K562 (cell line): ENCODE measurements around the gene TMEM245. TPM values are rescaled to one million over a fixed set of nuclear protein-coding genes. Genes with fewer than 3 reads are reported as not detected.

Experiments
- ARID1B ChIP-seq: fragments of 450-650 bp; IDR thresholded peaks from 2 replicates; pipeline ENCODE4 v1.6.1; 2016; ENCODE audit warnings: antibody characterized with exemption, mild to moderate bottlenecking, inconsistent platforms
- ATF3 ChIP-seq, 2 experiments: fragments of 450-650 bp in 1 of 2; sonication (generic) in 1 of 2; formaldehyde crosslinking in 1 of 2; IDR thresholded peaks in 1 of 2; conservative IDR thresholded peaks in 1 of 2; 2 replicates each; pipeline versions ENCODE4 v1.6.1 to v1.8.1; 2016 to 2023; ENCODE audit warnings: mild to moderate bottlenecking in 2 of 2, moderate library complexity in 2 of 2, inconsistent platforms in 1 of 2, missing genetic modification reagents in 1 of 2
- CBX3 ChIP-seq, 2 experiments: IDR thresholded peaks; 1 replicate in 1 of 2; 2 replicates in 1 of 2; pipeline ENCODE4 v1.6.1; 2012; ENCODE audit warnings: inconsistent platforms in 2 of 2, low read length in 2 of 2, borderline replicate concordance in 1 of 2, control low read depth in 1 of 2
- CREM ChIP-seq: IDR thresholded peaks from 2 replicates; pipeline ENCODE4 v1.6.1; 2014; ENCODE audit warnings: antibody characterized with exemption, low read depth
- DPF2 ChIP-seq: fragments of 450-650 bp; IDR thresholded peaks from 2 replicates; pipeline ENCODE4 v1.6.1; 2016
- GMEB1 ChIP-seq: fragments of 250-450 bp; sonication (Bioruptor Pico); IDR thresholded peaks from 2 replicates; pipeline ENCODE4 v1.4.0; 2020; ENCODE audit warnings: mild to moderate bottlenecking
- HDAC3 ChIP-seq: fragments of 450-650 bp; IDR thresholded peaks from 2 replicates; pipeline ENCODE4 v1.6.1; 2018; ENCODE audit warnings: borderline replicate concordance, mild to moderate bottlenecking, moderate library complexity; ENCODE audit not compliant: partially characterized antibody
- MCM7 ChIP-seq, 2 experiments: fragments of 450-650 bp; IDR thresholded peaks; 2 replicates each; pipeline ENCODE4 v1.6.1; 2016 to 2018
- MEF2D ChIP-seq: conservative IDR thresholded peaks from 2 replicates; pipeline ENCODE4 v1.6.1; 2016; ENCODE audit warnings: low read depth, missing genetic modification characterization, missing compliant biosample characterization
- MEIS2 ChIP-seq: fragments of 450-650 bp; IDR thresholded peaks from 2 replicates; pipeline ENCODE4 v1.6.1; 2014; ENCODE audit warnings: mild to moderate bottlenecking; ENCODE audit not compliant: partially characterized antibody
- NR4A1 ChIP-seq, 2 experiments: fragments of 250-450 bp in 1 of 2; fragments of 450-650 bp in 1 of 2; sonication (Bioruptor Pico) in 1 of 2; IDR thresholded peaks; 2 replicates each; pipeline versions ENCODE4 v1.4.0 to v1.6.1; 2016 to 2020; ENCODE audit warnings: mild to moderate bottlenecking in 2 of 2, missing compliant biosample characterization in 1 of 2, missing genetic modification characterization in 1 of 2, moderate library complexity in 1 of 2
- ZBTB2 ChIP-seq: fragments of 450-650 bp; IDR thresholded peaks from 2 replicates; pipeline ENCODE4 v1.6.1; 2016; ENCODE audit warnings: antibody characterized with exemption
- ZKSCAN8 ChIP-seq: fragments of 200-800 bp; sonication (Bioruptor generic); IDR thresholded peaks from 2 replicates; pipeline ENCODE4 v1.6.1; 2016; ENCODE audit warnings: missing genetic modification characterization, missing compliant biosample characterization
- polyA plus RNA-seq, 8 experiments: library from polyadenylated mRNA; depleted of rRNA in 4 of 8; stranded (reverse) in 5 of 8; unstranded in 3 of 8; fragments of >200 nt; fragmentation: Nextera tagmentation in 2 of 8; fragmentation: Illumina TruSeq in 1 of 8; extraction: Ambion mirVana in 2 of 8; extraction: Trizol in 1 of 8; gene quantifications; 2 replicates each; pipeline versions ENCODE4 v1.2.1 to v1.2.3, GENCODE V29; 2011 to 2014; ENCODE audit warnings: inconsistent platforms in 1 of 8, missing spikeins in 1 of 8
- total RNA-seq, 7 experiments: library from RNA; depleted of rRNA in 6 of 7; stranded (reverse); fragments of >200 nt in 6 of 7; fragmentation: Illumina TruSeq in 2 of 7; extraction: Trizol in 2 of 7; gene quantifications; 2 replicates each; pipeline versions ENCODE4 v1.2.1 to v1.2.3, GENCODE V29; 2011 to 2021; ENCODE audit warnings: low replicate concordance in 1 of 7
- TF ChIP-seq, protein P1 (sequence below): fragments of 450-650 bp; IDR thresholded peaks from 2 replicates; pipeline ENCODE4 v1.6.1; 2018; ENCODE audit not compliant: partially characterized antibody
- TF ChIP-seq, protein P2 (sequence below): sonication (generic); formaldehyde crosslinking; IDR thresholded peaks from 2 replicates; pipeline ENCODE4 v1.8.1; 2023; ENCODE audit warnings: mild to moderate bottlenecking, missing genetic modification reagents

Gene TMEM245
- total and polyA plus RNA-seq, 9 of the 15 experiments (the other 6 are each of a cell fraction or from before 2014, with no cell fraction given), result 8.5 to 43.2 (median 24.3) TPM

DNA sequence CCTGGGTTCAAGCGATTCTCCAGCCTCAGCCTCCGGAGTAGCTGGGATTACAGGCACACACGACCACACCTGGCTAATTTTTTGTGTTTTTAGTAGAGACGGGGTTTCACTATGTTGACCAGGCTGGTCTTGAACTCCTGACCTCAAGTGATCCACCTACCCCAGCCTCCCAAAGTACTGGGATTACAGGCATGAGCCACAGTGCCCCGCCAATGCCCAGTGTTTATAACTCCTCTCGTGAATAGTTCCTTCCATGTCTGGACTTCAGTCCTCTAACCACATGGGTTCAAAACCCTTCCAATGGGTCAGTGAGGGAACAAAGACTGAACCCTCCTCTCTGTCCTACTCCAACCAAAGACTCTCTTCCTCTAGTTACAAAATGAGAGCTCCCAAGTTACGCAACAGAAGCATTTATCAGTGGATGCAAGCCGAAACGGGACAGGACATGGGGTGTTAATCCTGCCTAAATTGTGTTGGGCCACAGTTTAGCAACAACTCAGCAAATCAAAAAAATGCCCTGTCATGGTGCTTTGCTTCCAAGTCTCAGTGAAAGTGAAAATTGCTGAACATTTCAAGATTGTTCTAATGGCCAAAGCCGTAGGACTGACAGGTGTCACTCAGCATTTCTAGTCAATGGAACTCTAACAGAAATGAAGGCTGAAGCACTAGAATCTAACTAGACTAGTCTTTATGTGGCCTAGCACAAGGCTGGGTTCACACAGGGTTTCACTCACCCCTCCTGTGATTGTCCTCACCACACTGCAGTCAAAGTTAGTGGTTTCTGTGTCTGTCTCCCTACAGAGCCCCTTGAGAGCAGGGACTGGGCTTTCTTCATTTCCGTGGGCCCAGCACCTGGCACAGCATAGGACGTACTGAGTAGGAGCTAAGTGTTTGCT is 3.2 kb upstream of the TMEM245 start (continued):
- peak; percentile 81; the same call in 1 of the 2 replicates for TF ChIP-seq ATF3 (IDR thresholded peaks at IDR 0.05)
- no peak for TF ChIP-seq ATF3 (CRISPR knock-in tag; conservative IDR thresholded peaks at IDR 0.05)
- TF ChIP-seq ARID1B, result peak; percentile 92
- TF ChIP-seq, protein P1, sequence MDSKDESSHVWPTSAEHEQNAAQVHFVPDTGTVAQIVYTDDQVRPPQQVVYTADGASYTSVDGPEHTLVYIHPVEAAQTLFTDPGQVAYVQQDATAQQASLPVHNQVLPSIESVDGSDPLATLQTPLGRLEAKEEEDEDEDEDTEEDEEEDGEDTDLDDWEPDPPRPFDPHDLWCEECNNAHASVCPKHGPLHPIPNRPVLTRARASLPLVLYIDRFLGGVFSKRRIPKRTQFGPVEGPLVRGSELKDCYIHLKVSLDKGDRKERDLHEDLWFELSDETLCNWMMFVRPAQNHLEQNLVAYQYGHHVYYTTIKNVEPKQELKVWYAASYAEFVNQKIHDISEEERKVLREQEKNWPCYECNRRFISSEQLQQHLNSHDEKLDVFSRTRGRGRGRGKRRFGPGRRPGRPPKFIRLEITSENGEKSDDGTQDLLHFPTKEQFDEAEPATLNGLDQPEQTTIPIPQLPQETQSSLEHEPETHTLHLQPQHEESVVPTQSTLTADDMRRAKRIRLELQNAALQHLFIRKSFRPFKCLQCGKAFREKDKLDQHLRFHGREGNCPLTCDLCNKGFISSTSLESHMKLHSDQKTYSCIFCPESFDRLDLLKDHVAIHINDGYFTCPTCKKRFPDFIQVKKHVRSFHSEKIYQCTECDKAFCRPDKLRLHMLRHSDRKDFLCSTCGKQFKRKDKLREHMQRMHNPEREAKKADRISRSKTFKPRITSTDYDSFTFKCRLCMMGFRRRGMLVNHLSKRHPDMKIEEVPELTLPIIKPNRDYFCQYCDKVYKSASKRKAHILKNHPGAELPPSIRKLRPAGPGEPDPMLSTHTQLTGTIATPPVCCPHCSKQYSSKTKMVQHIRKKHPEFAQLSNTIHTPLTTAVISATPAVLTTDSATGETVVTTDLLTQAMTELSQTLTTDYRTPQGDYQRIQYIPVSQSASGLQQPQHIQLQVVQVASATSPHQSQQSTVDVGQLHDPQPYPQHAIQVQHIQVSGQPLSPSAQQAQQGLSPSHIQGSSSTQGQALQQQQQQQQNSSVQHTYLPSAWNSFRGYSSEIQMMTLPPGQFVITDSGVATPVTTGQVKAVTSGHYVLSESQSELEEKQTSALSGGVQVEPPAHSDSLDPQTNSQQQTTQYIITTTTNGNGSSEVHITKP, result no peak
- TF ChIP-seq MEF2D (tag), result peak; percentile 28; the same call in 1 of the 2 replicates
- TF ChIP-seq NR4A1 (CRISPR knock-in tag; IDR thresholded peaks at IDR 0.05), result no peak
- 0 out of 2 replicates have a peak, but pooled peaks have one; percentile 45 for TF ChIP-seq NR4A1 (tag; IDR thresholded peaks at IDR 0.05)
- TF ChIP-seq DPF2, result peak; percentile 97
- no peak for TF ChIP-seq CBX3 (IDR thresholded peaks at IDR 0.05; ENCODE audit: borderline replicate concordance in 1 of 2, low read length in 2 of 2)
- 0 out of 2 replicates have a peak, but pooled peaks have one; percentile 26 for TF ChIP-seq ZBTB2
- TF ChIP-seq, protein P2, sequence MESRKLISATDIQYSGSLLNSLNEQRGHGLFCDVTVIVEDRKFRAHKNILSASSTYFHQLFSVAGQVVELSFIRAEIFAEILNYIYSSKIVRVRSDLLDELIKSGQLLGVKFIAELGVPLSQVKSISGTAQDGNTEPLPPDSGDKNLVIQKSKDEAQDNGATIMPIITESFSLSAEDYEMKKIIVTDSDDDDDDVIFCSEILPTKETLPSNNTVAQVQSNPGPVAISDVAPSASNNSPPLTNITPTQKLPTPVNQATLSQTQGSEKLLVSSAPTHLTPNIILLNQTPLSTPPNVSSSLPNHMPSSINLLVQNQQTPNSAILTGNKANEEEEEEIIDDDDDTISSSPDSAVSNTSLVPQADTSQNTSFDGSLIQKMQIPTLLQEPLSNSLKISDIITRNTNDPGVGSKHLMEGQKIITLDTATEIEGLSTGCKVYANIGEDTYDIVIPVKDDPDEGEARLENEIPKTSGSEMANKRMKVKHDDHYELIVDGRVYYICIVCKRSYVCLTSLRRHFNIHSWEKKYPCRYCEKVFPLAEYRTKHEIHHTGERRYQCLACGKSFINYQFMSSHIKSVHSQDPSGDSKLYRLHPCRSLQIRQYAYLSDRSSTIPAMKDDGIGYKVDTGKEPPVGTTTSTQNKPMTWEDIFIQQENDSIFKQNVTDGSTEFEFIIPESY, result no peak
- TF ChIP-seq GMEB1 (CRISPR knock-in tag), result peak; percentile 34; the same call in 1 of the 2 replicates
- TF ChIP-seq ZKSCAN8 (CRISPR knock-in tag), result peak; percentile 71
- TF ChIP-seq MCM7 (IDR thresholded peaks at IDR 0.05), result no peak
- peak; percentile 33; the same call in 1 of the 2 replicates for TF ChIP-seq CREM
- TF ChIP-seq HDAC3, result peak; percentile 64
- TF ChIP-seq MEIS2, result peak; percentile 99
